ENCODE data around the gene CYB5B. TPM values are rescaled to one million over a fixed set of nuclear protein-coding genes. Genes with fewer than 3 reads are reported as not detected.
"Not testable (repeated sequence)": the region's sequence is repeated elsewhere in the genome, so short reads cannot be mapped to it uniquely, and the experiment has no call there.

Gene CYB5B
- polyA plus RNA-seq, 3 donors = 132 to 150 (median 141) TPM

- DNase-seq (ENCODE audit: extremely low read depth in 1 of 11, low read depth in 9 of 11, low spot score in 4 of 11) = peak in 7 of 11 donors; percentile 54 to 88 (median 74)
Measured at GRCh38 chr16:69404275-69404805, 20.1 kb upstream of the CYB5B start.

GRCh38 chr16:69405326-69405725, 19.1 kb upstream of the CYB5B start:
- DNase-seq (ENCODE audit: extremely low read depth in 1 of 11, low read depth in 9 of 11, low spot score in 4 of 11) = no peak

- DNase-seq (ENCODE audit: extremely low read depth in 1 of 11, low read depth in 9 of 11, low spot score in 4 of 11) = no peak
Measured at GRCh38 chr16:69405757-69406156, 18.7 kb upstream of the CYB5B start.

- no peak for DNase-seq (ENCODE audit: extremely low read depth in 1 of 11, low read depth in 9 of 11, low spot score in 4 of 11)
Measured at GRCh38 chr16:69406780-69407331, 17.6 kb upstream of the CYB5B start.

GRCh38 chr16:69407702-69408323, 16.6 kb upstream of the CYB5B start:
- no peak for DNase-seq (ENCODE audit: extremely low read depth in 1 of 11, low read depth in 9 of 11, low spot score in 4 of 11)

- no peak for DNase-seq (ENCODE audit: extremely low read depth in 1 of 11, low read depth in 9 of 11, low spot score in 4 of 11)
Measured at GRCh38 chr16:69408475-69408874, 15.9 kb upstream of the CYB5B start.

- peak in 7 of 11 donors; percentile 54 to 82 (median 73) for DNase-seq (ENCODE audit: extremely low read depth in 1 of 11, low read depth in 9 of 11, low spot score in 4 of 11)
Measured at GRCh38 chr16:69410219-69410990, 14.0 kb upstream of the CYB5B start.

GRCh38 chr16:69411064-69411985, 13.1 kb upstream of the CYB5B start:
- no peak for DNase-seq (ENCODE audit: extremely low read depth in 1 of 11, low read depth in 9 of 11, low spot score in 4 of 11)

GRCh38 chr16:69412287-69412686, 12.1 kb upstream of the CYB5B start:
- DNase-seq (ENCODE audit: extremely low read depth in 1 of 11, low read depth in 9 of 11, low spot score in 4 of 11) = no peak

GRCh38 chr16:69413045-69413664, 11.3 kb upstream of the CYB5B start:
- DNase-seq (ENCODE audit: extremely low read depth in 1 of 11, low read depth in 9 of 11, low spot score in 4 of 11) = no peak

GRCh38 chr16:69417520-69418199, 6.8 kb upstream of the CYB5B start:
- DNase-seq (ENCODE audit: extremely low read depth in 1 of 11, low read depth in 9 of 11, low spot score in 4 of 11) = no peak

GRCh38 chr16:69419956-69420355, 4.5 kb upstream of the CYB5B start:
- DNase-seq (ENCODE audit: extremely low read depth in 1 of 11, low read depth in 9 of 11, low spot score in 4 of 11) = no peak

- no peak for DNase-seq (ENCODE audit: extremely low read depth in 1 of 11, low read depth in 9 of 11, low spot score in 4 of 11)
Measured at GRCh38 chr16:69423189-69423588, 1.2 kb upstream of the CYB5B start.

- DNase-seq (ENCODE audit: extremely low read depth in 1 of 11, low read depth in 9 of 11, low spot score in 4 of 11) = no peak
Measured at GRCh38 chr16:69424935-69425784, 741 bp downstream of the CYB5B start.

GRCh38 chr16:69428652-69429051, 4.2 kb downstream of the CYB5B start:
- DNase-seq (ENCODE audit: extremely low read depth in 1 of 11, low read depth in 9 of 11, low spot score in 4 of 11) = no peak

GRCh38 chr16:69429058-69429640, 4.7 kb downstream of the CYB5B start:
- not testable (repeated sequence) for DNase-seq (ENCODE audit: extremely low read depth in 1 of 11, low read depth in 9 of 11, low spot score in 4 of 11)

- no peak for DNase-seq (ENCODE audit: extremely low read depth in 1 of 11, low read depth in 9 of 11, low spot score in 4 of 11)
Measured at GRCh38 chr16:69431948-69432468, 7.6 kb downstream of the CYB5B start.

Data from renal cortex interstitium (tissue), 11 donors.